B cell (primary cell): Measurements from ENCODE around the gene CD226. TPM values are rescaled to one million over a fixed set of nuclear protein-coding genes. Genes with fewer than 3 reads are reported as not detected.

ENCODE experiments used
- ATAC-seq: fragments of 200-7000 bp; cut with Tn5 transposase; one replicate; pipeline ENCODE4 v1.10.0; 2021; ENCODE audit warnings: low read depth, mild to moderate bottlenecking, moderate number of reproducible peaks, moderate library complexity
- CTCF ChIA-PET: fragments of 350-600 bp; sonication (Branson Sonifier 250); formaldehyde crosslinking; loops from one replicate; lab custom pipeline; 2021; ENCODE audit warnings: antibody characterized with exemption, inconsistent platforms; lab: Charles Lee
- POLR2A ChIA-PET: fragments of 350-600 bp; sonication (Branson Sonifier 250); formaldehyde crosslinking; loops from one replicate; lab custom pipeline; 2021; ENCODE audit warnings: antibody characterized with exemption; lab: Charles Lee
- DNase-seq: peaks from one replicate; pipeline ENCODE4 v3.0.0; 2013
- H2AFZ ChIP-seq: 2 replicates; pipeline ENCODE4 v1.6.1; 2012; ENCODE audit warnings: mild to moderate bottlenecking, low read depth, low read length; ENCODE audit not compliant: insufficient read depth, poor library complexity, severe bottlenecking
- H3K27ac ChIP-seq, 2 donors: 1 replicate in 1 of 2; 2 replicates in 1 of 2; pipeline ENCODE4 v1.5.1; 2012 to 2013; ENCODE audit warnings: low read length in 2 of 2, mild to moderate bottlenecking in 2 of 2, moderate library complexity in 1 of 2
- H3K27me3 ChIP-seq, 4 experiments: fragments of 200-600 bp in 1 of 4; sonication (generic) in 1 of 4; replicated peaks in 1 of 4; 1 replicate in 2 of 4; 2 replicates in 2 of 4; pipeline versions ENCODE4 v1.6.1 to v1.7.0; 2013 to 2016; ENCODE audit warnings: low read length in 3 of 4, mild to moderate bottlenecking in 2 of 4, mixed read lengths in 1 of 4, moderate library complexity in 1 of 4; ENCODE audit not compliant: insufficient read depth in 4 of 4, control insufficient read depth in 3 of 4; ENCODE audit errors: control extremely low read depth in 1 of 4
- H3K36me3 ChIP-seq, 2 experiments: replicated peaks in 1 of 2; 1 replicate in 1 of 2; 2 replicates in 1 of 2; pipeline versions ENCODE4 v1.6.1 to v1.7.1; 2013; ENCODE audit warnings: low read length in 1 of 2; ENCODE audit not compliant: insufficient read depth in 2 of 2, control insufficient read depth in 1 of 2; ENCODE audit errors: control extremely low read depth in 1 of 2, extremely low read depth in 1 of 2
- H3K4me1 ChIP-seq, 2 donors: fragments of 200-600 bp in 1 of 2; sonication (generic) in 1 of 2; 1 replicate in 1 of 2; 2 replicates in 1 of 2; pipeline versions ENCODE4 v1.5.1 to v1.6.1; 2013 to 2017; ENCODE audit warnings: low read length in 2 of 2; ENCODE audit not compliant: control insufficient read depth in 2 of 2, insufficient read depth in 2 of 2
- H3K4me2 ChIP-seq: replicated peaks from 2 replicates; pipeline ENCODE3; 2012; ENCODE audit warnings: mild to moderate bottlenecking, low read depth, low read length; ENCODE audit not compliant: poor library complexity, severe bottlenecking
- H3K4me3 ChIP-seq, 5 experiments: fragments of 200-600 bp in 1 of 5; sonication (generic) in 1 of 5; 1 replicate in 3 of 5; 2 replicates in 2 of 5; pipeline versions ENCODE4 v1.5.1 to v1.7.0; 2011 to 2016; ENCODE audit warnings: low read length in 4 of 5, mild to moderate bottlenecking in 4 of 5, low read depth in 2 of 5, control low read depth in 1 of 5, moderate library complexity in 1 of 5; ENCODE audit not compliant: insufficient read depth in 1 of 5; ENCODE audit errors: control extremely low read depth in 1 of 5, extremely low read depth in 1 of 5
- H3K79me2 ChIP-seq: fragments of 200-600 bp; sonication (generic); one replicate; pipeline ENCODE4 v1.6.0; 2016; ENCODE audit warnings: low read length; ENCODE audit not compliant: control insufficient read depth, insufficient read depth
- H3K9ac ChIP-seq: fragments of 200-600 bp; sonication (generic); 2 replicates; pipeline ENCODE4 v1.6.1; 2017; ENCODE audit warnings: mild to moderate bottlenecking, low read length, moderate library complexity
- H3K9me3 ChIP-seq, 3 donors: one replicate each; pipeline versions ENCODE4 v1.6.1 to v1.7.1; 2013; ENCODE audit warnings: low read length in 2 of 3; ENCODE audit not compliant: control insufficient read depth in 2 of 3, insufficient read depth in 1 of 3; ENCODE audit errors: control extremely low read depth in 1 of 3
- H4K20me1 ChIP-seq: 2 replicates; pipeline ENCODE4 v1.6.0; 2012; ENCODE audit warnings: mild to moderate bottlenecking, low read length; ENCODE audit not compliant: insufficient read depth, control insufficient read depth, poor library complexity, severe bottlenecking
- H3K27ac Mint-ChIP-seq: one replicate; pipeline ENCODE4 v1.8.0; 2021; ENCODE audit warnings: mixed read lengths
- H3K27me3 Mint-ChIP-seq: one replicate; pipeline ENCODE4 v1.8.0; 2021; ENCODE audit warnings: mixed read lengths
- H3K4me1 Mint-ChIP-seq: one replicate; pipeline ENCODE4 v1.8.0; 2021; ENCODE audit warnings: mixed read lengths
- H3K4me3 Mint-ChIP-seq: one replicate; pipeline ENCODE4 v1.8.0; 2021; ENCODE audit warnings: mixed read lengths
- H3K9me3 Mint-ChIP-seq: one replicate; pipeline ENCODE4 v1.8.0; 2022; ENCODE audit warnings: mixed read lengths; ENCODE audit not compliant: insufficient read depth
- CTCF ChIP-seq: fragments of 200-600 bp; IDR thresholded peaks from one replicate; pipeline ENCODE4 v1.8.0; 2022; ENCODE audit warnings: antibody characterized with exemption, mild to moderate bottlenecking
- EZH2 ChIP-seq: IDR thresholded peaks from 2 replicates; pipeline ENCODE4 v1.6.1; 2012; ENCODE audit warnings: borderline replicate concordance, low read depth, mild to moderate bottlenecking, moderate library complexity, low read length; ENCODE audit not compliant: insufficient read depth, poor library complexity, severe bottlenecking
- WGBS: methylation state at CpG from one replicate; pipeline ENCODE4 v1.1.5; 2013; ENCODE audit warnings: missing lambda C conversion rate; ENCODE audit not compliant: insufficient coverage; 5-methylcytosine and 5-hydroxymethylcytosine counted together
- intact Hi-C: fragments of 100-400 bp; cut with micrococcal nuclease; formaldehyde crosslinking; loops from one replicate; pipeline ENCODE4 v1.10.0; 2022
- polyA plus RNA-seq: library from polyadenylated mRNA; depleted of rRNA; stranded (reverse); fragments of >200 nt; gene quantifications from 2 replicates; pipeline ENCODE4 v1.2.3, GENCODE V29; 2012
- total RNA-seq, 2 donors: library from RNA; stranded (reverse); fragments of 120-200 nt in 1 of 2; gene quantifications; 1 replicate in 1 of 2; 2 replicates in 1 of 2; pipeline versions ENCODE4 v1.2.3 to v1.2.4, GENCODE V29; 2013 to 2022

CD226 gene
- total and polyA plus RNA-seq, 2 donors (not counting 1 experiment from before 2014, with no cell fraction given) = 0.78 to 2.6 TPM

GRCh38 chr18:69853051-69853450 lies 94.6 kb downstream of the CD226 start:
- CTCF ChIA-PET = no interaction called here
- intact Hi-C loops = no loop called here
- H3K27me3 Mint-ChIP-seq = no peaks in the 10 kb centered on the region
- H3K4me1 Mint-ChIP-seq = no peaks in the 10 kb centered on the region
- no peak overlapping the region for H3K27ac ChIP-seq
- H3K4me1 ChIP-seq = no peaks in the 10 kb centered on the region
- no peaks in the 10 kb centered on the region for H4K20me1 ChIP-seq
- H3K9me3 ChIP-seq = no peaks in the 10 kb centered on the region
- no peak overlapping the region for H3K4me3 Mint-ChIP-seq
- no peak overlapping the region for H3K9ac ChIP-seq
- TF ChIP-seq CTCF (no peak), EZH2 (no peak)
- no peaks in the 10 kb centered on the region for H3K27me3 ChIP-seq
- H3K9me3 Mint-ChIP-seq = no peaks in the 10 kb centered on the region
- DNase-seq (no peak), ATAC-seq (no peak)
- H3K79me2 ChIP-seq = no peaks in the 10 kb centered on the region
- WGBS = no CpG with 5 or more reads among the region's 4 CpGs
- H3K4me3 ChIP-seq = no peak overlapping the region
- no peaks in the 10 kb centered on the region for H3K36me3 ChIP-seq
- POLR2A ChIA-PET = no interaction called here
- no peak overlapping the region for H3K27ac Mint-ChIP-seq
- H3K4me2 ChIP-seq = no peak overlapping the region
- H2AFZ ChIP-seq = no peak overlapping the region

- ATAC-seq (no peak), DNase-seq (no peak)
- Histone ChIP-seq H3K9me3 (no peaks in the 10 kb centered on the region), H2AFZ (no peak overlapping the region), H3K4me2 (no peak overlapping the region), H3K27me3 (no peaks in the 10 kb centered on the region), H3K4me1 (no peaks in the 10 kb centered on the region), H3K79me2 (no peaks in the 10 kb centered on the region), H4K20me1 (no peaks in the 10 kb centered on the region), H3K36me3 (no peaks in the 10 kb centered on the region), H3K4me3 (no peak overlapping the region), H3K27ac (no peak overlapping the region), H3K9ac (no peak overlapping the region)
- POLR2A ChIA-PET = no interaction called here
- H3K27me3 Mint-ChIP-seq = peaks cover 4% of the 10 kb centered on the region
- TF ChIP-seq EZH2 = no peak
- TF ChIP-seq CTCF = no peak
- no peaks in the 10 kb centered on the region for H3K9me3 Mint-ChIP-seq
- H3K4me3 Mint-ChIP-seq = no peak overlapping the region
- 95% methylated on average over 6 of the region's 8 CpGs for WGBS
- CTCF ChIA-PET = no interaction called here
- no peaks in the 10 kb centered on the region for H3K4me1 Mint-ChIP-seq
- no peak overlapping the region for H3K27ac Mint-ChIP-seq
- intact Hi-C loops = no loop called here
Measured at GRCh38 chr18:69845593-69846506, 101.8 kb downstream of the CD226 start.
